Caco-2 (cell line): ENCODE data around the gene KCTD17. TPM values are rescaled to one million over a fixed set of nuclear protein-coding genes. Genes with fewer than 3 reads are reported as not detected.

Experiments used
- BruUV-seq: library from RNA; stranded (reverse); fragments of 400-500 nt; replicated peaks from 2 replicates; lab custom pipeline; 2021; lab: Mats Ljungman, UMichigan
- CTCF ChIA-PET: fragments of 300-600 bp; sonication (Branson Sonifier 250); formaldehyde crosslinking; loops from one replicate; lab custom pipeline; 2022; ENCODE audit warnings: antibody characterized with exemption; lab: Charles Lee
- POLR2A ChIA-PET: fragments of 300-600 bp; sonication (Branson Sonifier 250); formaldehyde crosslinking; loops from one replicate; lab custom pipeline; 2022; ENCODE audit warnings: antibody characterized with exemption; lab: Charles Lee
- DNase-seq, 2 experiments: peaks; one replicate each; pipeline versions ENCODE4 v3.0.0 to v3.0.0-alpha.2; 2020 to 2022
- H3K27me3 ChIP-seq: replicated peaks from 2 replicates; pipeline ENCODE4 v1.6.0; 2011; ENCODE audit warnings: low read length; ENCODE audit not compliant: control insufficient read depth, insufficient read depth
- H3K36me3 ChIP-seq: 2 replicates; pipeline ENCODE4 v1.5.1; 2011; ENCODE audit warnings: low read length; ENCODE audit not compliant: control insufficient read depth, insufficient read depth
- H3K4me1 ChIP-seq: fragments of 250-450 bp; sonication (Bioruptor Pico); 2 replicates; pipeline ENCODE4 v1.5.1; 2020; ENCODE audit warnings: mild to moderate bottlenecking
- H3K4me3 ChIP-seq: 2 replicates; pipeline ENCODE4 v1.5.1; 2011; ENCODE audit warnings: low read depth, mild to moderate bottlenecking, control low read depth, low read length
- H3K9me3 ChIP-seq: fragments of 250-450 bp; sonication (Bioruptor Pico); 2 replicates; pipeline ENCODE4 v1.5.1; 2020; ENCODE audit warnings: mild to moderate bottlenecking, moderate library complexity
- H3K27ac Mint-ChIP-seq: one replicate; pipeline ENCODE4 v1.8.0; 2022; ENCODE audit warnings: mixed read lengths; ENCODE audit not compliant: unreplicated experiment
- H3K27me3 Mint-ChIP-seq: one replicate; pipeline ENCODE4 v1.8.0; 2022; ENCODE audit warnings: mixed read lengths; ENCODE audit not compliant: insufficient read depth, unreplicated experiment
- H3K36me3 Mint-ChIP-seq: one replicate; pipeline ENCODE4 v1.8.0; 2022; ENCODE audit warnings: mild to moderate bottlenecking, mixed read lengths; ENCODE audit not compliant: insufficient read depth, unreplicated experiment
- H3K4me1 Mint-ChIP-seq: one replicate; pipeline ENCODE4 v1.8.0; 2022; ENCODE audit warnings: low read depth, mixed read lengths; ENCODE audit not compliant: unreplicated experiment
- H3K4me3 Mint-ChIP-seq: one replicate; pipeline ENCODE4 v1.8.0; 2022; ENCODE audit warnings: mild to moderate bottlenecking, moderate library complexity, mixed read lengths; ENCODE audit not compliant: unreplicated experiment
- H3K9me3 Mint-ChIP-seq: one replicate; pipeline ENCODE4 v1.8.0; 2022; ENCODE audit warnings: mixed read lengths; ENCODE audit not compliant: unreplicated experiment
- intact Hi-C: fragments of 100-400 bp; cut with micrococcal nuclease; formaldehyde crosslinking; loops from one replicate; pipeline ENCODE4 v1.10.0; 2022; ENCODE audit not compliant: unreplicated experiment
- total RNA-seq: library from RNA; stranded (reverse); gene quantifications from 2 replicates; pipeline ENCODE4 v1.2.3, GENCODE V29; 2022
- TF ChIP-seq, protein P1 (sequence below), 2 experiments: fragments of 200-600 bp in 1 of 2; IDR thresholded peaks; 1 replicate in 1 of 2; 2 replicates in 1 of 2; pipeline versions ENCODE4 v1.5.1 to v1.8.0; 2011 to 2022; ENCODE audit warnings: antibody characterized with exemption in 1 of 2, control low read depth in 1 of 2, inconsistent platforms in 1 of 2, low read depth in 1 of 2, low read length in 1 of 2, mild to moderate bottlenecking in 1 of 2, moderate library complexity in 1 of 2; ENCODE audit not compliant: insufficient read depth in 1 of 2, severe bottlenecking in 1 of 2, unreplicated experiment in 1 of 2

The KCTD17 gene
- total RNA-seq, 1 experiment from 2014 or later = 19.8 TPM

DNA sequence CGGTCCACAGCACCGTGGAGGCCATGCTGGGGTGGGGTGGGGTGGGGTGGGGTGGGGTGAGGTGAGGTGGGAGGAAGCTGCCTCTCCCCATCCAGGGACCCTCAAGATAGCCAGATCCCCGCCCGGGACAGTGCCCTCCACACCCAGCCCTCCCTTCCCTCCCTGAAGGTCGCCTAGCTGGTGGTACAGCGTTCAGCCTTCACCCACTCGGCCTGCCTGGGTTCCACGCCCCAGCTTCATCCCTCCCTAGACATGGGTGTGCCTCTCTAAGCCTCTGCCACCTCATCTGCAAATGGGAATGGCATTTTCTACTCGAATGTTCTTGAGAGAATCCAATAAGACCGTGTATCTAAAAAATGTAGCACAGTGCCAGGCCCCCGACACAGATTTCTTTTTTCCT, 17.8 kb downstream of the KCTD17 start:
- Mint-ChIP-seq H3K4me3 (no peak overlapping the region), H3K4me1 (no peaks in the 10 kb centered on the region), H3K9me3 (no peaks in the 10 kb centered on the region), H3K36me3 (no peaks in the 10 kb centered on the region), H3K27ac (no peak overlapping the region), H3K27me3 (peaks cover 2% of the 10 kb centered on the region)
- Histone ChIP-seq H3K9me3 (no peaks in the 10 kb centered on the region), H3K36me3 (no peaks in the 10 kb centered on the region), H3K4me1 (peaks cover 6% of the 10 kb centered on the region; the same call in 1 of the 2 replicates), H3K27me3 (no peaks in the 10 kb centered on the region), H3K4me3 (no peak overlapping the region)
- intact Hi-C loops = no loop called here
- ChIA-PET CTCF (no interaction called here), POLR2A (no interaction called here)
- no TSS peak for BruUV-seq
- TF ChIP-seq, protein P1, sequence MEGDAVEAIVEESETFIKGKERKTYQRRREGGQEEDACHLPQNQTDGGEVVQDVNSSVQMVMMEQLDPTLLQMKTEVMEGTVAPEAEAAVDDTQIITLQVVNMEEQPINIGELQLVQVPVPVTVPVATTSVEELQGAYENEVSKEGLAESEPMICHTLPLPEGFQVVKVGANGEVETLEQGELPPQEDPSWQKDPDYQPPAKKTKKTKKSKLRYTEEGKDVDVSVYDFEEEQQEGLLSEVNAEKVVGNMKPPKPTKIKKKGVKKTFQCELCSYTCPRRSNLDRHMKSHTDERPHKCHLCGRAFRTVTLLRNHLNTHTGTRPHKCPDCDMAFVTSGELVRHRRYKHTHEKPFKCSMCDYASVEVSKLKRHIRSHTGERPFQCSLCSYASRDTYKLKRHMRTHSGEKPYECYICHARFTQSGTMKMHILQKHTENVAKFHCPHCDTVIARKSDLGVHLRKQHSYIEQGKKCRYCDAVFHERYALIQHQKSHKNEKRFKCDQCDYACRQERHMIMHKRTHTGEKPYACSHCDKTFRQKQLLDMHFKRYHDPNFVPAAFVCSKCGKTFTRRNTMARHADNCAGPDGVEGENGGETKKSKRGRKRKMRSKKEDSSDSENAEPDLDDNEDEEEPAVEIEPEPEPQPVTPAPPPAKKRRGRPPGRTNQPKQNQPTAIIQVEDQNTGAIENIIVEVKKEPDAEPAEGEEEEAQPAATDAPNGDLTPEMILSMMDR (IDR thresholded peaks at IDR 0.05; ENCODE audit: insufficient read depth in 1 of 2, low read depth in 1 of 2, low read length in 1 of 2, severe bottlenecking in 1 of 2, unreplicated experiment in 1 of 2) = no peak
- DNase-seq = no peak

DNA sequence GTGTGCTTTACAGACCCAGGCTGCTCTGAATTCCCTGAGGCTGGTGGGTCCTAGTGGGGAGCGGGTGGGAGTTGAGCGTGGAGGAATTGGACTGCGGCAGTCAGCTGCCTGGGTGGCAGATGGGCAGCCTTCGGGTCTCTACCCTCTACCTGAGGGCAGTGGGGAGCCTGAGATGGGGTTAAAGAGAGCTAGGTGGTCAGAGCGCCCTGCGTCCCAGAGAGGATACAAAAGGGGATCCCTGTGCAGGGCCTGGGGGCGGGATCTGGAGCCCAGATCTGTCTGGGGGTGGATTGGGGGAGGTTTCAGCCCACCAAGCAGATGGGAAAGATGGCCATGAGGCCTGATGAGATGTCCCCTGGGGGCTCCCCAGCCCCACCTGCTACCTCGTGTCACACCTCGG, 18.2 kb downstream of the KCTD17 start:
- intact Hi-C loops = loop anchor here (10.0 kb wide), 1 partner anchor 385 kb away; no protein-coding TSS in a partner anchor
- CTCF ChIA-PET = no interaction called here

DNA sequence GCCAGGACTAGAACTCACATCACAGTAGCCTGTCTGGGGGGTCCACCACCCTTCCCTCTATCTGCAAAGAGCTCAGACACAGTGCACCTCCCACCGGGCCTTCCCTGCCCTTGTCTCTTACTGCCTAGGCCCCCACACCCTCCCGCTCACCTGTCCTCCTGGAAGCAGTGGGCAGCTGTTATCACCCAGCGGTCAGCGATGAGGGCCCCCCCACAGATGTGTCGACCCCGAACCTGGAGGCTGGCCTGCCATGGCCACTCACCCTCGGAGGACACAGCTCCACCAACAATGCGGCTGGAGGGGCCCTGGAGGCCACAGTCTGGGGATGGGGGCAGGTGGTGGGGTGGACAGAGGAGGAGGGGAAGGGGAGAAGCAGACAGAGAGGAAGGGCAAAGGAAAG, 18.8 kb downstream of the KCTD17 start:
- DNase-seq = no peak
- Histone ChIP-seq H3K36me3 (no peaks in the 10 kb centered on the region), H3K27me3 (peaks cover 2% of the 10 kb centered on the region; the same call in 1 of the 2 replicates), H3K4me1 (peaks cover 2% of the 10 kb centered on the region; the same call in 1 of the 2 replicates), H3K4me3 (no peak overlapping the region), H3K9me3 (no peaks in the 10 kb centered on the region)
- intact Hi-C loops = loop anchor here (10.0 kb wide), 1 partner anchor 384 kb away; no protein-coding TSS in a partner anchor
- no peak overlapping the region for H3K27ac Mint-ChIP-seq
- ChIA-PET CTCF (no interaction called here), POLR2A (no interaction called here)
- no peak overlapping the region for H3K4me3 Mint-ChIP-seq
- no TSS peak for BruUV-seq
- H3K9me3 Mint-ChIP-seq = no peaks in the 10 kb centered on the region
- H3K36me3 Mint-ChIP-seq = no peaks in the 10 kb centered on the region
- H3K4me1 Mint-ChIP-seq = no peaks in the 10 kb centered on the region
- TF ChIP-seq, protein P1 (IDR thresholded peaks at IDR 0.05; ENCODE audit: insufficient read depth in 1 of 2, low read depth in 1 of 2, low read length in 1 of 2, severe bottlenecking in 1 of 2, unreplicated experiment in 1 of 2) = no peak
- H3K27me3 Mint-ChIP-seq = peaks cover 2% of the 10 kb centered on the region

More for the DNA sequence above, 18.2 kb downstream of the KCTD17 start:
- Histone ChIP-seq H3K36me3 (no peaks in the 10 kb centered on the region), H3K27me3 (no peaks in the 10 kb centered on the region), H3K9me3 (no peaks in the 10 kb centered on the region), H3K4me1 (peaks cover 6% of the 10 kb centered on the region; the same call in 1 of the 2 replicates), H3K4me3 (no peak overlapping the region)
- DNase-seq = no peak
- Mint-ChIP-seq H3K27me3 (peaks cover 2% of the 10 kb centered on the region), H3K4me1 (no peaks in the 10 kb centered on the region), H3K36me3 (no peaks in the 10 kb centered on the region), H3K4me3 (no peak overlapping the region), H3K9me3 (no peaks in the 10 kb centered on the region), H3K27ac (no peak overlapping the region)
- no TSS peak for BruUV-seq
- POLR2A ChIA-PET = no interaction called here
- TF ChIP-seq, protein P1 (IDR thresholded peaks at IDR 0.05; ENCODE audit: insufficient read depth in 1 of 2, low read depth in 1 of 2, low read length in 1 of 2, severe bottlenecking in 1 of 2, unreplicated experiment in 1 of 2) = no peak
